ENCODE results near the gene MTHFS. TPM values are rescaled to one million over a fixed set of nuclear protein-coding genes. Genes with fewer than 3 reads are reported as not detected.
"Not testable (repeated sequence)": the region's sequence is repeated elsewhere in the genome, so short reads cannot be mapped to it uniquely, and the experiment has no call there.

MTHFS gene
- total and polyA plus RNA-seq, 7 donors, result 6.9 to 59.9 (median 31.0) TPM

DNA sequence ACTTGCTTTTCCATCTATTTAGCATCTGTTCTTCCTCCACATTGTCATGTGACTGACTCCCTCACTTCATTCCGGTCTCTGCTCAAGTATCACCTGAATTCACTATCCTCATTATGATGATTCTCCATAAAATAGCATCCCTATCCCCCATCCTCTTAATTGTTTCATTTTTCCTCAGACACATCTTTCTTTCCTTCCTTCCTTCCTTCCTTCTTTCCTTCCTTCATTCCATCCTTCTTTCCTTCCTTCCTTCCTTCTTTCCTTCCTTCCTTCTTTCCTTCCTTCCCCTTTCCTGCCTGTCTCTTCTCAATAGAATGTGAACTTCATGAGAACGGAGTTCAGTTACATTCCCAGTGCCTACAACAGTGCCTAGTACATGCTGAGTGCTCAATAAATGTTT, 32.6 kb upstream of the MTHFS start:
- WGBS, 2 donors, result 81 to 84% methylated on average over 2 of the region's 2 CpGs
- intact Hi-C loops (cut with DNase I), result no loop called here

DNA sequence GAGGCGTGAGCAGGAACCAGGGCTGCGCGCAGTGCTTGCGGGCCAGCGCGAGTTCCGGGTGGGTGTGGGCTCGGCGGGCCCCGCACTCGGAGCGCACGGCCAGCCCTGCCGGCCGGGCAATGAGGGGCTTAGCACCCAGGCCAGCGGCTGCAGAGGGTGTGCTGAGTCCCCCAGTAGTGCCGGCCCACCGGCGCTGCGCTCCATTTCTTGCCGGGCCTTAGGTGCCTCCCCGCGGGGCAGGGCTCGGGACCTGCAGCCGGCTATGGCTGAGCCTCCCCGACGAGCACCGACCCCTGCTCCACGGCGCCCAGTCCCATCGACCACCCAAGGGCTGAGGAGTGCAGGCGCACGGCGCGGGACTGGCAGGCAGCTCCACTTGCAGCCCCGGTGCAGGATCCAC, 29.3 kb upstream of the MTHFS start:
- peaks cover 0 to 16% (median 8%) of the 10 kb centered on the region in 4 donors for H3K4me1 ChIP-seq
- H3K4me3 ChIP-seq; H3K27me3 ChIP-seq; intact Hi-C loops (cut with DNase I); H3K27ac ChIP-seq; H3K36me3 ChIP-seq; H3K9me3 ChIP-seq; DNase-seq: not testable (repeated sequence)
- WGBS, 2 donors, result 97 to 98% methylated on average over 36 of the region's 36 CpGs

More for the DNA sequence above, 32.6 kb upstream of the MTHFS start:
- no peaks in the 10 kb centered on the region for H3K9me3 ChIP-seq
- no peak for DNase-seq
- H3K4me3 ChIP-seq, result no peak overlapping the region
- no peaks in the 10 kb centered on the region for H3K27me3 ChIP-seq
- TF ChIP-seq EP300 (IDR thresholded peaks at IDR 0.05), result no peak
- TF ChIP-seq POLR2AphosphoS5 (IDR thresholded peaks at IDR 0.05), result no peak
- no peak for TF ChIP-seq POLR2A (IDR thresholded peaks at IDR 0.05)
- TF ChIP-seq CTCF (IDR thresholded peaks at IDR 0.05), result no peak
- peaks cover 0 to 3% (median 2%) of the 10 kb centered on the region in 4 donors for H3K4me1 ChIP-seq
- H3K27ac ChIP-seq, result no peak overlapping the region
- no peaks in the 10 kb centered on the region for H3K36me3 ChIP-seq

DNA sequence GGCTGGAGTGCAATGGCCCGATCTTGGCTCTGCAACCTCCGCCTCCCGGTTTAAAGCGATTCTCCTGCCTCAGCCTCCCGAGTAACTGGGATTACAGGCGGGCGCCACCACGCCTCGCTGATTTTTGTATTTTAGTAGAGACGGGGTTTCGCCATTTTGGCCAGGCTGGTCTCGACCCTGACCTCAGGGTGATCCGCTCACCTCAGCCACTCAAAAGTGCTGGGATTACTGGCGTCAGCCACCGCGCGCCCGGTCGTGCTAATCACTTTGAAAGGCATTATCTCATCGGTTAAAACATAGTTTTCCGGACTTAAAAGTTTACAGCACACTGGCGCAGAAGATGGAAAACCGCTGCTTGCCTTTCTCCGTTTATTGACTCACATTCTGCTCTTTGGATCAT, 27.6 kb upstream of the MTHFS start:
- TF ChIP-seq POLR2AphosphoS5 (IDR thresholded peaks at IDR 0.05) (no peak), POLR2A (IDR thresholded peaks at IDR 0.05) (no peak), CTCF (IDR thresholded peaks at IDR 0.05) (no peak), EP300 (IDR thresholded peaks at IDR 0.05) (no peak)
- H3K9me3 ChIP-seq, result peaks cover 5 to 16% (median 9%) of the 10 kb centered on the region in 4 donors
- peaks cover 0 to 9% (median 3%) of the 10 kb centered on the region in 4 donors for H3K36me3 ChIP-seq
- no peaks in the 10 kb centered on the region for H3K27me3 ChIP-seq
- H3K27ac ChIP-seq, result peak overlapping the region; percentile 89 to 99 (median 94)
- intact Hi-C loops (cut with DNase I), result loop anchor here (5.0 kb wide), 1 partner anchor 228 kb away; the partner anchor contains the start of gene FAH
- peaks cover 0 to 16% (median 8%) of the 10 kb centered on the region in 4 donors for H3K4me1 ChIP-seq
- no peak for DNase-seq
- peak overlapping the region; percentile 69 to 92 (median 80) for H3K4me3 ChIP-seq
- 86 to 91% methylated on average over 24 of the region's 24 CpGs for WGBS, 2 donors

DNA sequence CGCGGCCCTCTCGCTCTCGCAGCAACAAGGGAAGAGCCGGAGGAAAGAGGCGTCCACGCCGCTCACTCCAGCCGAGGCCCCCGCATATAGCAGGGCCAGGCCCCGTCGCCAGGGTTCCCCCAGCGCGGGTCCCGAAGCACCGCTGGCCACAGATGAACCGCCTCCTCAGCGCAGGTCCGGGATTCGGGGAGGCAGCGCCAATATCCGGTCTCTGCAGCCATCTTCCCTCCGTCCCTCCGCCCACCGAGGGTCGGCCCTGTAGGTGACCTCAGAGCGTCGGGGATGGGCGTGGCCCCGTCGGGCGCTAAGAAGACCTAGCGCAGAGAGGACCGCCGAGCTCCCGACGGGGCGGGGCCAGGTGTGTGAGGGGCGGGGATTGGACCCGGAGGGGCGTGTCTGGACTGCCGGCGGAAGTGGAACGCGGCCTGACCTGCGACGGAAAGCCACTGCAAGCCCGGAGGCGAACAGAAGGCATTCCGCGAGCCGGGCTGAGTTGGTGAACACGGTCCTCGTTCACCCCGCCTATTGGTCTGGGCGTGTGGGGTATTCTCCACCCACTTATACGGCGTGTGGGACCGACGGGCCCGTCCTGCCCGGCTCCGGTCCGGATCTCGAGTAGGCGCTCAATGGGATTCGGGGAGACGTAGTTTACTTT, 26.8 kb upstream of the MTHFS start:
- no peak for TF ChIP-seq CTCF (IDR thresholded peaks at IDR 0.05)
- TF ChIP-seq EP300 (IDR thresholded peaks at IDR 0.05), result no peak
- peak; percentile 67 to 76 for TF ChIP-seq POLR2A (IDR thresholded peaks at IDR 0.05)
- peak; percentile 92 to 97 (median 94) for TF ChIP-seq POLR2AphosphoS5 (IDR thresholded peaks at IDR 0.05)
- WGBS, 2 donors, result 0 to 1% methylated on average over 68 of the region's 68 CpGs
- Histone ChIP-seq H3K27ac (peak overlapping the region; percentile 89 to 99 (median 94)), H3K36me3 (peaks cover 0 to 12% (median 3%) of the 10 kb centered on the region in 4 donors), H3K27me3 (no peaks in the 10 kb centered on the region), H3K4me3 (peak overlapping the region; percentile 69 to 92 (median 80)), H3K4me1 (peaks cover 0 to 16% (median 8%) of the 10 kb centered on the region in 4 donors), H3K9me3 (peaks cover 10 to 21% (median 16%) of the 10 kb centered on the region in 4 donors)
- peak; percentile 97 for DNase-seq
- intact Hi-C loops (cut with DNase I), result loop anchor here (2.0 to 5.0 kb wide), 3 partner anchors 27 to 229 kb away; partner anchors contain the start of genes FAH, MTHFS and ZFAND6

DNA sequence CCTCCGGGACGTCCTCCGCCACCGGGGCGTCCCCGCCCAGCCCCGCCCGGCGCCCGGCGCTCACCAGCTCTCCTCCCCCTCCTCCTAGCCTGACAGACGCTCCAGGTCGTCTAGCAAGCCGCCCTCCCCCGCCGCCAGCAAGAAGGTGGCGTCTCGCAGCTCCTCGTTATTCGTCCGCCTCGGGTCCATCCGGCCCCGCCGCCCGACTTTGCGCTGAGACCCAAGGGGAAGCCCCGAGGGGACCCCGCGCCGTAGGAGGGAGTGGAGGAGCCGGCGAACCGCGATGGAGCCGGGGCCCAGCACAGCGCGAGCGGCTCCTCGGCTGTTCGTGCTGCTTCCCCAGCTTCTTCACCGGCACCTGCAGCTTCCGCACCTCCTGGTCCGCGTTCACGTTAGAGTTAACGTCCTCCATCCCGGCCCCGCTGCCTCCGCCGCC, 26.3 kb upstream of the MTHFS start:
- Histone ChIP-seq H3K4me3 (peak overlapping the region; percentile 69 to 92 (median 80)), H3K27me3 (no peaks in the 10 kb centered on the region), H3K9me3 (peaks cover 13 to 21% (median 18%) of the 10 kb centered on the region in 4 donors), H3K27ac (peak overlapping the region; percentile 89 to 99 (median 94)), H3K36me3 (peaks cover 0 to 12% (median 3%) of the 10 kb centered on the region in 4 donors), H3K4me1 (peaks cover 0 to 16% (median 8%) of the 10 kb centered on the region in 4 donors)
- no peak for TF ChIP-seq POLR2A (IDR thresholded peaks at IDR 0.05)
- TF ChIP-seq CTCF (IDR thresholded peaks at IDR 0.05), result no peak
- TF ChIP-seq EP300 (IDR thresholded peaks at IDR 0.05), result no peak
- TF ChIP-seq POLR2AphosphoS5 (IDR thresholded peaks at IDR 0.05), result no peak
- 0% methylated on average over 51 of the region's 51 CpGs for WGBS, 2 donors
- peak; percentile 84 for DNase-seq
- intact Hi-C loops (cut with DNase I), result loop anchor here (2.0 to 5.0 kb wide), 3 partner anchors 26 to 229 kb away; partner anchors contain the start of genes FAH, MTHFS and ZFAND6
